Body of pancreas (tissue), 4 donors: Measurements from ENCODE around the gene UCK2. TPM values are rescaled to one million over a fixed set of nuclear protein-coding genes. Genes with fewer than 3 reads are reported as not detected.

Source experiments
- ATAC-seq: fragments of 150-250 bp; one replicate; pipeline ENCODE4 v1.9.1; 2016
- DNase-seq, 4 donors: peaks; one replicate each; pipeline ENCODE4 v3.0.0-alpha.2; 2019
- H3K27ac ChIP-seq, 4 donors: fragments of 200-600 bp; sonication (generic); 1 replicate in 3 of 4; 2 replicates in 1 of 4; pipeline versions ENCODE4 v1.5.1 to v1.6.1; 2016 to 2019; ENCODE audit warnings: mild to moderate bottlenecking in 1 of 4, mixed read lengths in 1 of 4, moderate library complexity in 1 of 4
- H3K27me3 ChIP-seq, 2 donors: fragments of 200-600 bp; sonication (generic); one replicate each; pipeline ENCODE4 v1.6.0; 2016; ENCODE audit warnings: mild to moderate bottlenecking in 1 of 2
- H3K36me3 ChIP-seq, 2 donors: fragments of 200-600 bp; sonication (generic); replicated peaks in 1 of 2; 2 replicates each; pipeline ENCODE4 v1.5.1; 2016; ENCODE audit warnings: low read depth in 2 of 2; ENCODE audit not compliant: insufficient read depth in 1 of 2
- H3K4me1 ChIP-seq: fragments of 200-600 bp; sonication (generic); one replicate; pipeline ENCODE4 v1.6.0; 2016
- H3K4me3 ChIP-seq, 2 donors: fragments of 200-600 bp; sonication (generic); 1 replicate in 1 of 2; 2 replicates in 1 of 2; pipeline ENCODE4 v1.5.1; 2016 to 2019
- H3K9me3 ChIP-seq, 3 donors: fragments of 200-600 bp; sonication (generic); 1 replicate in 2 of 3; 2 replicates in 1 of 3; pipeline ENCODE4 v1.5.1; 2016
- CTCF ChIP-seq, 7 experiments: fragments of 450-650 bp in 4 of 7; fragments of 200-600 bp in 3 of 7; sonication (generic) in 3 of 7; IDR thresholded peaks; one replicate each; pipeline ENCODE4 v1.5.1; 2016 to 2019; ENCODE audit warnings: antibody characterized with exemption in 7 of 7
- POLR2A ChIP-seq, 3 donors: fragments of 450-650 bp; IDR thresholded peaks; one replicate each; pipeline ENCODE4 v1.6.1; 2016; ENCODE audit warnings: antibody characterized with exemption in 3 of 3, mild to moderate bottlenecking in 2 of 3
- WGBS, 2 donors: methylation state at CpG; one replicate each; pipeline ENCODE4 v1.1.5; 2017; 5-methylcytosine and 5-hydroxymethylcytosine counted together
- intact Hi-C: fragments of 100-400 bp; cut with DNase I; formaldehyde crosslinking; loops from one replicate; pipeline ENCODE4 v1.15.1; 2023
- total RNA-seq, 2 donors: library from RNA; depleted of rRNA; stranded (reverse); fragments of >200 nt; gene quantifications; one replicate each; pipeline ENCODE4 v1.1.0, GENCODE V29; 2016

Gene UCK2
- total RNA-seq, 2 donors from 2014 or later: 23.3 to 27.4 TPM

GRCh38 chr1:165858967-165859845 lies 31.8 kb downstream of the UCK2 start:
- H3K4me3 ChIP-seq: no peak overlapping the region
- DNase-seq: no peak
- no peaks in the 10 kb centered on the region for H3K9me3 ChIP-seq
- WGBS, 2 donors: 67 to 72% methylated on average over 10 of the region's 10 CpGs
- no peaks in the 10 kb centered on the region for H3K36me3 ChIP-seq
- no peaks in the 10 kb centered on the region for H3K27me3 ChIP-seq
- H3K4me1 ChIP-seq: peaks cover 55% of the 10 kb centered on the region
- ATAC-seq: no peak
- TF ChIP-seq POLR2A (IDR thresholded peaks at IDR 0.05) (no peak), CTCF (IDR thresholded peaks at IDR 0.05) (no peak)
- intact Hi-C loops: no loop called here
- H3K27ac ChIP-seq: no peak overlapping the region

- Histone ChIP-seq H3K27me3 (no peaks in the 10 kb centered on the region), H3K4me3 (no peak overlapping the region), H3K4me1 (peaks cover 54% of the 10 kb centered on the region), H3K36me3 (no peaks in the 10 kb centered on the region), H3K9me3 (no peaks in the 10 kb centered on the region), H3K27ac (no peak overlapping the region)
- no peak for TF ChIP-seq POLR2A (IDR thresholded peaks at IDR 0.05)
- no peak for TF ChIP-seq CTCF (IDR thresholded peaks at IDR 0.05)
- no peak for ATAC-seq
- intact Hi-C loops: no loop called here
- DNase-seq: no peak
- 95 to 97% methylated on average over 2 of the region's 2 CpGs for WGBS, 2 donors
These were observed 32.7 kb downstream of the UCK2 start for GRCh38 chr1:165860065-165860464.

- peaks cover 53% of the 10 kb centered on the region for H3K4me1 ChIP-seq
- ATAC-seq (no peak), DNase-seq (no peak)
- H3K27ac ChIP-seq: peak overlapping the region in 1 of 4 donors; percentile 40
- no peaks in the 10 kb centered on the region for H3K9me3 ChIP-seq
- WGBS, 2 donors: 65 to 66% methylated on average over 5 of the region's 5 CpGs
- H3K36me3 ChIP-seq: no peaks in the 10 kb centered on the region
- intact Hi-C loops: no loop called here
- H3K4me3 ChIP-seq: no peak overlapping the region
- no peaks in the 10 kb centered on the region for H3K27me3 ChIP-seq
- no peak for TF ChIP-seq POLR2A (IDR thresholded peaks at IDR 0.05)
- TF ChIP-seq CTCF (IDR thresholded peaks at IDR 0.05): no peak
These were observed 34.5 kb downstream of the UCK2 start for GRCh38 chr1:165861911-165862310.

- peaks cover 48% of the 10 kb centered on the region for H3K4me1 ChIP-seq
- DNase-seq: peak; percentile 43 to 79 (median 56)
- H3K27me3 ChIP-seq: no peaks in the 10 kb centered on the region
- no peaks in the 10 kb centered on the region for H3K9me3 ChIP-seq
- H3K27ac ChIP-seq: peak overlapping the region in 2 of 4 donors; percentile 8 to 40
- H3K36me3 ChIP-seq: no peaks in the 10 kb centered on the region
- TF ChIP-seq POLR2A (IDR thresholded peaks at IDR 0.05) (no peak), CTCF (IDR thresholded peaks at IDR 0.05) (no peak)
- peak; percentile 45 for ATAC-seq
- no peak overlapping the region for H3K4me3 ChIP-seq
- intact Hi-C loops: no loop called here
- WGBS, 2 donors: 23 to 24% methylated on average over 5 of the region's 5 CpGs
These were observed 35.0 kb downstream of the UCK2 start for GRCh38 chr1:165862448-165862847.

- ATAC-seq (no peak), DNase-seq (no peak)
- no peaks in the 10 kb centered on the region for H3K36me3 ChIP-seq
- no peaks in the 10 kb centered on the region for H3K27me3 ChIP-seq
- no peak overlapping the region for H3K4me3 ChIP-seq
- H3K27ac ChIP-seq: no peak overlapping the region
- TF ChIP-seq CTCF (IDR thresholded peaks at IDR 0.05) (no peak), POLR2A (IDR thresholded peaks at IDR 0.05) (no peak)
- H3K4me1 ChIP-seq: peaks cover 40% of the 10 kb centered on the region
- WGBS, 2 donors: 50 to 52% methylated on average over 2 of the region's 2 CpGs
- intact Hi-C loops: no loop called here
- no peaks in the 10 kb centered on the region for H3K9me3 ChIP-seq
These were observed 35.9 kb downstream of the UCK2 start for GRCh38 chr1:165863346-165863745.
